IMR-90 (cell line): ENCODE measurements around the gene TWSG1. TPM values are rescaled to one million over a fixed set of nuclear protein-coding genes. Genes with fewer than 3 reads are reported as not detected.

ENCODE experiments used
- ATAC-seq: fragments of 200-7000 bp; cut with Tn5 transposase; 2 replicates; pipeline ENCODE4 v1.9.1; 2020; ENCODE audit warnings: low read depth, mild to moderate bottlenecking, moderate library complexity
- BruUV-seq: library from RNA; stranded (reverse); fragments of 400-500 nt; replicated peaks from 2 replicates; lab custom pipeline; 2021; lab: Mats Ljungman, UMichigan
- CTCF ChIA-PET: fragments of 300-600 bp; formaldehyde crosslinking; extraction: SDS; loops from one replicate; lab custom pipeline; 2021; ENCODE audit warnings: antibody characterized with exemption; lab: Yijun Ruan, JAX
- POLR2A ChIA-PET: fragments of 300-600 bp; sonication (Branson Sonifier 250); formaldehyde crosslinking; loops from one replicate; lab custom pipeline; 2022; ENCODE audit warnings: antibody characterized with exemption; ENCODE audit not compliant: unreplicated experiment; lab: Charles Lee
- DNase-seq: peaks from one replicate; pipeline ENCODE4 v3.0.0; 2013
- H2AFZ ChIP-seq: replicated peaks from 2 replicates; pipeline ENCODE3; 2013; ENCODE audit warnings: low read length, mild to moderate bottlenecking; ENCODE audit not compliant: poor library complexity
- H2AK5ac ChIP-seq: 2 replicates; pipeline ENCODE4 v1.6.1; 2013; ENCODE audit warnings: low read depth, low read length, inconsistent platforms
- H2AK9ac ChIP-seq: replicated peaks from 2 replicates; pipeline ENCODE3; 2013; ENCODE audit warnings: mild to moderate bottlenecking, low read depth, low read length, moderate library complexity; ENCODE audit not compliant: poor library complexity
- H2BK120ac ChIP-seq: 2 replicates; pipeline ENCODE4 v1.6.1; 2013; ENCODE audit warnings: low read depth, low read length, inconsistent platforms
- H2BK15ac ChIP-seq: 3 replicates; pipeline ENCODE4 v1.6.1; 2013; ENCODE audit warnings: low read depth, low read length, inconsistent platforms
- H2BK20ac ChIP-seq: 2 replicates; pipeline ENCODE4 v1.6.1; 2013; ENCODE audit warnings: low read depth, mild to moderate bottlenecking, inconsistent platforms, low read length, moderate library complexity
- H2BK5ac ChIP-seq: 2 replicates; pipeline ENCODE4 v1.6.1; 2013; ENCODE audit warnings: mild to moderate bottlenecking, low read depth, low read length, inconsistent platforms; ENCODE audit not compliant: poor library complexity, severe bottlenecking
- H3K14ac ChIP-seq: replicated peaks from 2 replicates; pipeline ENCODE4 v1.6.1; 2013; ENCODE audit warnings: low read depth, low read length, inconsistent platforms
- H3K18ac ChIP-seq: 2 replicates; pipeline ENCODE4 v1.6.1; 2013; ENCODE audit warnings: low read depth, low read length, control low read depth
- H3K23ac ChIP-seq: 2 replicates; pipeline ENCODE4 v1.6.1; 2013; ENCODE audit warnings: low read depth, low read length, inconsistent platforms
- H3K27ac ChIP-seq: 2 replicates; pipeline ENCODE4 v1.5.1; 2013; ENCODE audit warnings: mild to moderate bottlenecking, control low read depth, low read length; ENCODE audit not compliant: insufficient read depth
- H3K27me3 ChIP-seq: 2 replicates; pipeline ENCODE4 v1.6.1; 2013; ENCODE audit warnings: low read length; ENCODE audit not compliant: control insufficient read depth, insufficient read depth
- H3K36me3 ChIP-seq: 2 replicates; pipeline ENCODE4 v1.6.1; 2013; ENCODE audit warnings: low read length, mixed read lengths; ENCODE audit not compliant: control insufficient read depth, insufficient read depth
- H3K4ac ChIP-seq: 2 replicates; pipeline ENCODE4 v1.6.1; 2013; ENCODE audit warnings: low read depth, low read length, inconsistent platforms
- H3K4me1 ChIP-seq: 2 replicates; pipeline ENCODE4 v1.6.1; 2013; ENCODE audit warnings: low read length, mixed read lengths; ENCODE audit not compliant: control insufficient read depth, insufficient read depth
- H3K4me2 ChIP-seq: 2 replicates; pipeline ENCODE4 v1.6.1; 2013; ENCODE audit warnings: low read depth, mild to moderate bottlenecking, control low read depth, low read length, moderate library complexity
- H3K4me3 ChIP-seq: 2 replicates; pipeline ENCODE4 v1.5.1; 2013; ENCODE audit warnings: low read depth, mild to moderate bottlenecking, control low read depth, low read length, moderate library complexity; ENCODE audit not compliant: insufficient read depth
- H3K56ac ChIP-seq: 2 replicates; pipeline ENCODE4 v1.6.1; 2013; ENCODE audit warnings: low read length, inconsistent platforms; ENCODE audit not compliant: insufficient read depth; ENCODE audit errors: extremely low read depth
- H3K79me1 ChIP-seq, 2 experiments: 2 replicates each; pipeline ENCODE4 v1.6.1; 2013; ENCODE audit warnings: low read length in 2 of 2, inconsistent platforms in 1 of 2, low read depth in 1 of 2
- H3K9ac ChIP-seq: 2 replicates; pipeline ENCODE4 v1.6.1; 2013; ENCODE audit warnings: low read depth, low read length, control low read depth
- H3K9me1 ChIP-seq: 2 replicates; pipeline ENCODE4 v1.6.1; 2013; ENCODE audit warnings: low read length, inconsistent platforms; ENCODE audit not compliant: insufficient read depth
- H3K9me3 ChIP-seq: 2 replicates; pipeline ENCODE4 v1.6.1; 2013; ENCODE audit warnings: low read length; ENCODE audit not compliant: control insufficient read depth, insufficient read depth
- H4K20me1 ChIP-seq: 2 replicates; pipeline ENCODE4 v1.6.1; 2013; ENCODE audit warnings: low read length, inconsistent platforms; ENCODE audit not compliant: insufficient read depth
- H4K5ac ChIP-seq: 2 replicates; pipeline ENCODE4 v1.6.1; 2013; ENCODE audit warnings: mild to moderate bottlenecking, low read depth, low read length, control low read depth
- H4K8ac ChIP-seq, 2 experiments: 2 replicates each; pipeline ENCODE4 v1.6.1; 2013; ENCODE audit warnings: low read depth in 2 of 2, low read length in 2 of 2, control low read depth in 1 of 2, inconsistent platforms in 1 of 2
- H4K91ac ChIP-seq: 2 replicates; pipeline ENCODE4 v1.6.1; 2013; ENCODE audit warnings: low read depth, low read length, inconsistent platforms; ENCODE audit not compliant: insufficient read depth
- RAD21 ChIP-seq: IDR thresholded peaks from 2 replicates; pipeline ENCODE4 v1.6.1; 2012; ENCODE audit warnings: low read length, improper control_type of control experiment
- WGBS, 2 experiments: methylation state at CpG; one replicate each; pipeline versions ENCODE4 v1.1.5 to v1.1.7; 2013; ENCODE audit warnings: missing lambda C conversion rate in 2 of 2; ENCODE audit not compliant: insufficient read length in 1 of 2; ENCODE audit errors: extremely low coverage in 2 of 2; 5-methylcytosine and 5-hydroxymethylcytosine counted together
- dilution Hi-C: fragments of 300-500 bp; cut with HindIII; formaldehyde crosslinking; loops from one replicate; pipeline ENCODE4 v1.14.3; 2018; ENCODE audit warnings: low sequenced_read_pairs; ENCODE audit not compliant: unreplicated experiment
- in situ Hi-C: fragments of 300-500 bp; cut with MboI; formaldehyde crosslinking; loops from 3 replicates; pipeline ENCODE4 v1.14.3; 2019; ENCODE audit warnings: low sequenced_read_pairs, inconsistent platforms, mixed read lengths
- intact Hi-C: fragments of 100-400 bp; cut with micrococcal nuclease; formaldehyde crosslinking; loops from 2 replicates; pipeline ENCODE4 v1.10.0; 2022
- polyA plus RNA-seq, 3 experiments: library from polyadenylated mRNA; depleted of rRNA; stranded (reverse); fragments of >200 nt; gene quantifications; 2 replicates each; pipeline ENCODE4 v1.2.3, GENCODE V29; 2012; ENCODE audit warnings: low replicate concordance in 1 of 3
- total RNA-seq: library from RNA; depleted of rRNA; stranded (reverse); fragments of >200 nt; gene quantifications from 2 replicates; pipeline ENCODE4 v1.2.3, GENCODE V29; 2012

The TWSG1 gene
- total and polyA plus RNA-seq, 2 of the 4 experiments (the other 2 are of a cell fraction): 80.4 to 115 TPM

DNA sequence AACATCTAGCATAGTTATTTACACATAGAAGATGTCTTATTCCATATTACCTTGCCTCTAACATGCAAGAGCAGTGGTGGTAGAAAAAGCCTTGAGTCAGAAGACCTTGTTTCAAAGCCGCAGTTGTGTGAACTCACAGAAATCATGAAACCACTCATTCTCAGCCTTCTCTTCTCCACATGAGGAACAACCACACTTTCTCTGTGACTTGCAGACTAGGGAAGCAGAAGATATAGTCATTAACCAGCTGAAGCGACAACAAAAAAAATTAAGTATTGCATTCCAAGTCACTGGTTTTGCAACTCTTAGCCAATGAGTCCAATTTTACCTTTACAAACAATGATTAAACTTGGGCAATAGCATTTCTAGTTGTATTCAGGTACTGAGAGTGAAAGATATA lies 19.0 kb downstream of the TWSG1 start:
- Histone ChIP-seq H2BK15ac (no peak overlapping the region; the same call in 2 of the 3 replicates), H2BK5ac (peak overlapping the region; percentile 17), H3K14ac (0 out of 2 replicates have a peak overlapping the region, but pooled peaks have one; percentile 42), H2AK5ac (no peak overlapping the region), H4K5ac (no peak overlapping the region), H3K4ac (peak overlapping the region; percentile 48; the same call in 1 of the 2 replicates), H3K18ac (0 out of 2 replicates have a peak overlapping the region, but pooled peaks have one; percentile 4), H3K4me2 (no peak overlapping the region), H3K9me1 (peaks cover 3% of the 10 kb centered on the region; the same call in 1 of the 2 replicates), H3K36me3 (peaks cover 5% of the 10 kb centered on the region), H4K20me1 (peaks cover 17% of the 10 kb centered on the region; the same call in 1 of the 2 replicates), H3K27ac (no peak overlapping the region; the same call in 1 of the 2 replicates), H3K27me3 (no peaks in the 10 kb centered on the region), H3K9me3 (no peaks in the 10 kb centered on the region), H3K4me3 (no peak overlapping the region), H2AFZ (no peak overlapping the region), H3K4me1 (peaks cover 9% of the 10 kb centered on the region), H3K23ac (no peak overlapping the region; the same call in 1 of the 2 replicates), H3K9ac (no peak overlapping the region), H3K79me1 (peaks cover 6 to 42% of the 10 kb centered on the region in 2 experiments), H2BK20ac (no peak overlapping the region), H4K91ac (no peak overlapping the region), H2AK9ac (no peak overlapping the region), H4K8ac (no peak overlapping the region), H2BK120ac (no peak overlapping the region; the same call in 1 of the 2 replicates), H3K56ac (no peak overlapping the region)
- in situ Hi-C loops: no loop called here
- DNase-seq: no peak
- no peak for ATAC-seq
- dilution Hi-C loops: no loop called here
- no TSS peak for BruUV-seq
- POLR2A ChIA-PET: no interaction called here
- WGBS, 2 experiments: no CpG with 5 or more reads among the region's 2 CpGs
- CTCF ChIA-PET: interaction anchor here (0.6 kb wide), 1 partner anchor 161 kb away, joined by 7 read pairs; no protein-coding TSS in a partner anchor
- no peak for TF ChIP-seq RAD21
- intact Hi-C loops: no loop called here
